A673 (cell line): ENCODE data around the gene SLIT2.

ENCODE experiments used
- CTCF ChIP-seq: fragments of 300-800, 200-600 bp; sonication (generic); conservative IDR thresholded peaks from 2 replicates; pipeline ENCODE4 v1.5.1; 2017; ENCODE audit warnings: low read depth, mild to moderate bottlenecking, antibody characterized with exemption, low read length, moderate library complexity, mixed read lengths
- EZH2 ChIP-seq: fragments of 200-600 bp; sonication (generic); IDR thresholded peaks from 2 replicates; pipeline ENCODE4 v1.6.1; 2017; ENCODE audit warnings: borderline replicate concordance, low read depth, mild to moderate bottlenecking, mixed read lengths, antibody characterized with exemption, low read length; ENCODE audit not compliant: poor library complexity, severe bottlenecking

GRCh38 chr4:20253735-20254409 is 2.2 kb downstream of the SLIT2 start:
- TF ChIP-seq CTCF: no peak
- no peak for TF ChIP-seq EZH2
